ENCODE results near the gene GLMP. TPM values are rescaled to one million over a fixed set of nuclear protein-coding genes. Genes with fewer than 3 reads are reported as not detected.

The GLMP gene
- total RNA-seq, 1 experiment from 2014 or later: 60.3 TPM

DNA sequence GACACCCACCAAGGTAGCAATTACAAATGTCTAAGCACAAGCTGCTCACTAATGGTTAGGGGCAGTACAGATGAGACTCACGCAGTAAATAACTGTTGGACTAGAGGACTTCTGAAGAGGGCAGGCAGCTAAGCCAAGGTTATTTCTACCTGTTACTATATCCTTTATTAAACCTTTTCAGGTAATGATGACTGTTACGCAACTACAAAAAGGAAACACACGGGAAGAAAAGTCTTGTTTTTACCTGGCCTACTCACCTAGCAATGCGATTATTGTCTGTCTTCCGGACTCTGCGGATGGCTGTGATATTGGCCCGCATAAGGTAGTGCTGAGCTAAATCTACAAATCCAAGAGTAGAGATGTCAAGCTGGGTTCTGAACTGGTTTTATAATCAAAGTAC is 21.4 kb upstream of the GLMP start (continued):
- TF ChIP-seq, protein P1, sequence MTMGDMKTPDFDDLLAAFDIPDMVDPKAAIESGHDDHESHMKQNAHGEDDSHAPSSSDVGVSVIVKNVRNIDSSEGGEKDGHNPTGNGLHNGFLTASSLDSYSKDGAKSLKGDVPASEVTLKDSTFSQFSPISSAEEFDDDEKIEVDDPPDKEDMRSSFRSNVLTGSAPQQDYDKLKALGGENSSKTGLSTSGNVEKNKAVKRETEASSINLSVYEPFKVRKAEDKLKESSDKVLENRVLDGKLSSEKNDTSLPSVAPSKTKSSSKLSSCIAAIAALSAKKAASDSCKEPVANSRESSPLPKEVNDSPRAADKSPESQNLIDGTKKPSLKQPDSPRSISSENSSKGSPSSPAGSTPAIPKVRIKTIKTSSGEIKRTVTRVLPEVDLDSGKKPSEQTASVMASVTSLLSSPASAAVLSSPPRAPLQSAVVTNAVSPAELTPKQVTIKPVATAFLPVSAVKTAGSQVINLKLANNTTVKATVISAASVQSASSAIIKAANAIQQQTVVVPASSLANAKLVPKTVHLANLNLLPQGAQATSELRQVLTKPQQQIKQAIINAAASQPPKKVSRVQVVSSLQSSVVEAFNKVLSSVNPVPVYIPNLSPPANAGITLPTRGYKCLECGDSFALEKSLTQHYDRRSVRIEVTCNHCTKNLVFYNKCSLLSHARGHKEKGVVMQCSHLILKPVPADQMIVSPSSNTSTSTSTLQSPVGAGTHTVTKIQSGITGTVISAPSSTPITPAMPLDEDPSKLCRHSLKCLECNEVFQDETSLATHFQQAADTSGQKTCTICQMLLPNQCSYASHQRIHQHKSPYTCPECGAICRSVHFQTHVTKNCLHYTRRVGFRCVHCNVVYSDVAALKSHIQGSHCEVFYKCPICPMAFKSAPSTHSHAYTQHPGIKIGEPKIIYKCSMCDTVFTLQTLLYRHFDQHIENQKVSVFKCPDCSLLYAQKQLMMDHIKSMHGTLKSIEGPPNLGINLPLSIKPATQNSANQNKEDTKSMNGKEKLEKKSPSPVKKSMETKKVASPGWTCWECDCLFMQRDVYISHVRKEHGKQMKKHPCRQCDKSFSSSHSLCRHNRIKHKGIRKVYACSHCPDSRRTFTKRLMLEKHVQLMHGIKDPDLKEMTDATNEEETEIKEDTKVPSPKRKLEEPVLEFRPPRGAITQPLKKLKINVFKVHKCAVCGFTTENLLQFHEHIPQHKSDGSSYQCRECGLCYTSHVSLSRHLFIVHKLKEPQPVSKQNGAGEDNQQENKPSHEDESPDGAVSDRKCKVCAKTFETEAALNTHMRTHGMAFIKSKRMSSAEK (CRISPR knock-in tag; IDR thresholded peaks at IDR 0.05; ENCODE audit: borderline replicate concordance): no peak
- TF ChIP-seq ZNF396 (CRISPR knock-in tag; IDR thresholded peaks at IDR 0.05; ENCODE audit: borderline replicate concordance) (no peak), NFE2L1 (CRISPR knock-in tag; IDR thresholded peaks at IDR 0.05) (no peak)
- TF ChIP-seq, protein P2, sequence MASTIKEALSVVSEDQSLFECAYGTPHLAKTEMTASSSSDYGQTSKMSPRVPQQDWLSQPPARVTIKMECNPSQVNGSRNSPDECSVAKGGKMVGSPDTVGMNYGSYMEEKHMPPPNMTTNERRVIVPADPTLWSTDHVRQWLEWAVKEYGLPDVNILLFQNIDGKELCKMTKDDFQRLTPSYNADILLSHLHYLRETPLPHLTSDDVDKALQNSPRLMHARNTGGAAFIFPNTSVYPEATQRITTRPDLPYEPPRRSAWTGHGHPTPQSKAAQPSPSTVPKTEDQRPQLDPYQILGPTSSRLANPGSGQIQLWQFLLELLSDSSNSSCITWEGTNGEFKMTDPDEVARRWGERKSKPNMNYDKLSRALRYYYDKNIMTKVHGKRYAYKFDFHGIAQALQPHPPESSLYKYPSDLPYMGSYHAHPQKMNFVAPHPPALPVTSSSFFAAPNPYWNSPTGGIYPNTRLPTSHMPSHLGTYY (CRISPR knock-in tag; IDR thresholded peaks at IDR 0.05): no peak
- TF ChIP-seq, protein P3, sequence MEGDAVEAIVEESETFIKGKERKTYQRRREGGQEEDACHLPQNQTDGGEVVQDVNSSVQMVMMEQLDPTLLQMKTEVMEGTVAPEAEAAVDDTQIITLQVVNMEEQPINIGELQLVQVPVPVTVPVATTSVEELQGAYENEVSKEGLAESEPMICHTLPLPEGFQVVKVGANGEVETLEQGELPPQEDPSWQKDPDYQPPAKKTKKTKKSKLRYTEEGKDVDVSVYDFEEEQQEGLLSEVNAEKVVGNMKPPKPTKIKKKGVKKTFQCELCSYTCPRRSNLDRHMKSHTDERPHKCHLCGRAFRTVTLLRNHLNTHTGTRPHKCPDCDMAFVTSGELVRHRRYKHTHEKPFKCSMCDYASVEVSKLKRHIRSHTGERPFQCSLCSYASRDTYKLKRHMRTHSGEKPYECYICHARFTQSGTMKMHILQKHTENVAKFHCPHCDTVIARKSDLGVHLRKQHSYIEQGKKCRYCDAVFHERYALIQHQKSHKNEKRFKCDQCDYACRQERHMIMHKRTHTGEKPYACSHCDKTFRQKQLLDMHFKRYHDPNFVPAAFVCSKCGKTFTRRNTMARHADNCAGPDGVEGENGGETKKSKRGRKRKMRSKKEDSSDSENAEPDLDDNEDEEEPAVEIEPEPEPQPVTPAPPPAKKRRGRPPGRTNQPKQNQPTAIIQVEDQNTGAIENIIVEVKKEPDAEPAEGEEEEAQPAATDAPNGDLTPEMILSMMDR (IDR thresholded peaks at IDR 0.05): no peak
- TF ChIP-seq, protein P4, sequence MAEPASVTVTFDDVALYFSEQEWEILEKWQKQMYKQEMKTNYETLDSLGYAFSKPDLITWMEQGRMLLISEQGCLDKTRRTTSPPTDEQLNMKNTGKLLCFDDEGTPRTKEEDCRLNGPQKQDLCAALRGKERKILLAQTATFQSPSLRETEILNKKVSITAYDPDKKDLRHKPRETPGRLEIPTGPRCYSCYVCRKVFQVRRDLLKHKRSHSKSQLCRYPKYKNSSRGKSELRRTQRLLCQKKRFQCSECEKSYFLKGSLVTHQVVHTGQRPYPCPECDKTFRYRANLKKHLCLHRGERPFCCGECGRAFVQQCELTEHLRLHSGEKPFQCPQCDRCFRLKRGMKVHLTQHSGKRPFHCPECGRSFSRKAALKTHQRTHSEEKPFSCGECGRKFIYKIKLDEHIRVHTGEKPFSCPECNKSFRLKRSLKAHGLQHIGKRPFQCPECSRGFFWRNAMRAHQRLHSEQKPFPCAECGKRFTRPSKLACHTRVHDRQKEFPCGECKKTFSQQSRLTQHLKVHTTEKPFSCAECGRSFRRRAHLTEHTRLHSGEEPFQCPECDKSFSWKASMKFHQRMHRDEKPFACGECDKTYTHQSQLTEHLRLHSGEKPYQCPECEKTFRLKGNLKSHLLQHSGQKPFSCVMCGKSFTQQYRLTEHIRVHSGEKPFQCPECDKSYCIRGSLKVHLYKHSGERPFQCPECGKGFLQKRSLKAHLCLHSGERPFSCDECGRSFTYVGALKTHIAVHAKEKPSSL (CRISPR knock-in tag; conservative IDR thresholded peaks at IDR 0.05): no peak

DNA sequence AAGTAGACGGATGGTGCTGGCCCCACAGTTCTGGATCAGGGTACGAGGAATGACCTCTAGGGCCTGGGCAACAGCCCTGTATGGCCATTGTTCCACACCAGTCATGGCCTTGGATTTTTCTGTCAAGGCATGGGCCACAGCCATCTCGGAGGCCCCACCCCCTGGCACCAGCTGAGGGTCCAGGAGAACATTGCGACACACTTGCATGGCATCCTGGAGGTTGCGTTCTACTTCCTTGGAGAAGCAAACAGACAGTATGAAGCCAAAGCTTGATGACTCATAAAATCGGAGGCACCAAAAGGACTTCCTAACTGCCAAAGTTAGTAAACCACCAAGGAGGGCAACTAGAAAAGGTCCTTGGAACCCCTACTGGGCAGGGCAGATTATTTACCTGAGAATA is 15.5 kb upstream of the GLMP start:
- H3K4me1 Mint-ChIP-seq: no peaks in the 10 kb centered on the region
- ATAC-seq (no peak), DNase-seq (ENCODE audit: low spot score) (no peak)
- H3K4me3 Mint-ChIP-seq: no peak overlapping the region
- no peak overlapping the region for H3K27ac Mint-ChIP-seq
- ChIA-PET CTCF (no interaction called here), POLR2A (interaction anchor here (1.7 kb wide), 1 partner anchor 28 kb away, joined by 5 read pairs; the partner anchor contains the start of gene SMG5)
- no peaks in the 10 kb centered on the region for H3K9me3 Mint-ChIP-seq
- TF ChIP-seq, protein P4 (CRISPR knock-in tag; conservative IDR thresholded peaks at IDR 0.05): no peak
- TF ChIP-seq, protein P5, sequence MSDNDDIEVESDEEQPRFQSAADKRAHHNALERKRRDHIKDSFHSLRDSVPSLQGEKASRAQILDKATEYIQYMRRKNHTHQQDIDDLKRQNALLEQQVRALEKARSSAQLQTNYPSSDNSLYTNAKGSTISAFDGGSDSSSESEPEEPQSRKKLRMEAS (CRISPR knock-in tag; IDR thresholded peaks at IDR 0.05): no peak
- TF ChIP-seq, protein P6, sequence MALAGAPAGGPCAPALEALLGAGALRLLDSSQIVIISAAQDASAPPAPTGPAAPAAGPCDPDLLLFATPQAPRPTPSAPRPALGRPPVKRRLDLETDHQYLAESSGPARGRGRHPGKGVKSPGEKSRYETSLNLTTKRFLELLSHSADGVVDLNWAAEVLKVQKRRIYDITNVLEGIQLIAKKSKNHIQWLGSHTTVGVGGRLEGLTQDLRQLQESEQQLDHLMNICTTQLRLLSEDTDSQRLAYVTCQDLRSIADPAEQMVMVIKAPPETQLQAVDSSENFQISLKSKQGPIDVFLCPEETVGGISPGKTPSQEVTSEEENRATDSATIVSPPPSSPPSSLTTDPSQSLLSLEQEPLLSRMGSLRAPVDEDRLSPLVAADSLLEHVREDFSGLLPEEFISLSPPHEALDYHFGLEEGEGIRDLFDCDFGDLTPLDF (CRISPR knock-in tag; IDR thresholded peaks at IDR 0.05): no peak
- peaks cover 82% of the 10 kb centered on the region for H3K36me3 Mint-ChIP-seq
- H3K27me3 Mint-ChIP-seq (ENCODE audit: low read depth): no peaks in the 10 kb centered on the region
